Measurements from ENCODE around the gene PLXNA3. TPM values are rescaled to one million over a fixed set of nuclear protein-coding genes. Genes with fewer than 3 reads are reported as not detected.

The PLXNA3 gene
- total and polyA plus RNA-seq, 8 donors: 2.3 to 296 (median 13.9) TPM

GRCh38 chrX:154428176-154429171, 29.6 kb upstream of the PLXNA3 start, which contains the start of gene ATP6AP1:
ATP6AP1 (plus strand) TSS chrX:154428677; CDS start chrX:154428693, 16 bp downstream.
- Histone ChIP-seq H3K36me3 (peaks cover 4 to 22% (median 17%) of the 10 kb centered on the region in 4 donors), H3K4me1 (peaks cover 0 to 49% (median 31%) of the 10 kb centered on the region in 4 donors), H3K27me3 (no peaks in the 10 kb centered on the region), H3K9me3 (no peaks in the 10 kb centered on the region), H3K4me3 (peak within 1 kb of the TSS; percentile 69 to 80 (median 76)), H3K27ac (peak within 1 kb of the TSS; percentile 80 to 89 (median 82))
- WGBS, 5 donors: 8 to 41% (median 21%) methylated on average over 22 to 87 of the region's 87 CpGs
- intact Hi-C loops (cut with DNase I; ENCODE audit: low total_unique reads): no loop called here
- peak; percentile 93 to 97 for DNase-seq
- peak in 1 of 7 experiments; percentile 1 for TF ChIP-seq CTCF (IDR thresholded peaks at IDR 0.05)
- peak; percentile 32 to 81 (median 68) for TF ChIP-seq POLR2AphosphoS5 (IDR thresholded peaks at IDR 0.05)
- TF ChIP-seq EP300 (IDR thresholded peaks at IDR 0.05): no peak
- TF ChIP-seq POLR2A (IDR thresholded peaks at IDR 0.05): no peak

GRCh38 chrX:154429711-154430110, 28.4 kb upstream of the PLXNA3 start:
- Histone ChIP-seq H3K36me3 (peaks cover 4 to 33% (median 28%) of the 10 kb centered on the region in 4 donors), H3K27me3 (no peaks in the 10 kb centered on the region), H3K4me1 (peaks cover 0 to 49% (median 31%) of the 10 kb centered on the region in 4 donors), H3K9me3 (no peaks in the 10 kb centered on the region), H3K4me3 (peak overlapping the region in 3 of 4 donors; percentile 69 to 80 (median 80)), H3K27ac (peak overlapping the region in 2 of 5 donors; percentile 81 to 84)
- DNase-seq: no peak
- 56 to 75% (median 67%) methylated on average over 2 of the region's 2 CpGs for WGBS, 5 donors
- TF ChIP-seq POLR2A (IDR thresholded peaks at IDR 0.05) (no peak), EP300 (IDR thresholded peaks at IDR 0.05) (no peak), POLR2AphosphoS5 (IDR thresholded peaks at IDR 0.05) (no peak), CTCF (IDR thresholded peaks at IDR 0.05) (no peak)
- intact Hi-C loops (cut with DNase I; ENCODE audit: low total_unique reads): no loop called here

- H3K27ac ChIP-seq: peak overlapping the region in 3 of 5 donors; percentile 26 to 53 (median 32)
- H3K36me3 ChIP-seq: peaks cover 4 to 41% (median 35%) of the 10 kb centered on the region in 4 donors
- 57 to 76% (median 68%) methylated on average over 6 of the region's 6 CpGs for WGBS, 5 donors
These were observed 27.6 kb upstream of the PLXNA3 start for GRCh38 chrX:154430479-154430878.

More at GRCh38 chrX:154430479-154430878, 27.6 kb upstream of the PLXNA3 start:
- no peak for TF ChIP-seq EP300 (IDR thresholded peaks at IDR 0.05)
- no peak for TF ChIP-seq POLR2AphosphoS5 (IDR thresholded peaks at IDR 0.05)
- no peak for TF ChIP-seq POLR2A (IDR thresholded peaks at IDR 0.05)
- no peak for TF ChIP-seq CTCF (IDR thresholded peaks at IDR 0.05)
- Histone ChIP-seq H3K4me1 (peaks cover 0 to 49% (median 31%) of the 10 kb centered on the region in 4 donors), H3K27me3 (no peaks in the 10 kb centered on the region), H3K4me3 (peak overlapping the region in 1 of 4 donors; percentile 80), H3K9me3 (no peaks in the 10 kb centered on the region)
- intact Hi-C loops (cut with DNase I; ENCODE audit: low total_unique reads): no loop called here
- DNase-seq: no peak
